GM18526 (cell line): ENCODE data around the gene TMEM19.

Source experiments
- POLR2A ChIP-seq: IDR thresholded peaks from 3 replicates; pipeline ENCODE4 v1.6.1; 2011; ENCODE audit not compliant: insufficient read length; ENCODE audit errors: extremely low read depth

Gene TMEM19

GRCh38 chr12:71661977-71662530 lies 23.8 kb upstream of the TMEM19 start:
- no peak for TF ChIP-seq POLR2A

- no peak for TF ChIP-seq POLR2A
Measured at GRCh38 chr12:71662849-71663560, 22.9 kb upstream of the TMEM19 start.

DNA sequence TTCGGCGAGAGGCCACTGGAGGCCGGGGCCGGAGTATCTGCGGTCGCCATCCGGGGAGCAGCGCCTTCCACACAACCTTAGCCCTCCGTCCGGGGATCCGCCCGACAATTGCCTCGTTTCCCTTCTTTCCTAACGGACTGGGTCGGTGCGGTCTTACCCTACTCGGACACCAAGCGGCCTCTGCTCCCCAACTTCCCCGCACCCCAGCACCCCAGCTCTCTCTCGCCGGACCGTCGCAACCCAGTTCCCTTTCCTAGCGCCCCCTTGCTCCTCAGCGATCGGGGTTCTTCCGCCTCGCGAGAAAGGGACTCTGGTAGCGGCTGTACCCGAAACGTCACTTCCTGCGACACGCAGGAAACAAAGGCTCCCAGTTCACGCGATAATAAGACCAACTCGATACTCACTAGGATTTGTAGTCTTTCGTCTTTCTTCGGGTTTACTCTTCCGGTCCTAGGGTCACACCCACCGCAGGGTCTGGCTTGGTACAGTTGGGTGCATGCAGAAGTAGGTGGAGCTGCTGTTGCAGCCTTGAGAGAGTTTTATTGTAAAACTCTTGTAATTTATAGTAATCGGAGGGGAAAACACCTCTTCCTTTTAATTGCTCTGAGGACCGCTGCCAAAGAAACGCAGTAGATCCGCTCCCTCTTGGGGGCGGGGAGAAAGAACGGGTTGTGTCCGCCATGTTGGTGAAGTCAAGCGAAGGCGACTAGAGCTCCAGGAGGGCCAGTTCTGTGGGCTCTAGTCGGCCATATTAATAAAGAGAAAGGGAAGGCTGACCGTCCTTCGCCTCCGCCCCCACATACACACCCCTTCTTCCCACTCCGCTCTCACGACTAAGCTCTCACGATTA lies 22.1 kb upstream of the TMEM19 start, which contains the start of the genes THAP2 and ZFC3H1:
TSS of gene THAP2 (plus strand) at position 741 of the 850 bp plus-strand sequence. CDS start 209 bp downstream, outside the sequence.
TSS of gene ZFC3H1 (minus strand) at position 288 of the 850 bp plus-strand sequence. CDS start at position 50, 238 bp downstream.
- peak; percentile 95 for TF ChIP-seq POLR2A

- no peak for TF ChIP-seq POLR2A
Measured at GRCh38 chr12:71664411-71665089, 21.3 kb upstream of the TMEM19 start.

DNA sequence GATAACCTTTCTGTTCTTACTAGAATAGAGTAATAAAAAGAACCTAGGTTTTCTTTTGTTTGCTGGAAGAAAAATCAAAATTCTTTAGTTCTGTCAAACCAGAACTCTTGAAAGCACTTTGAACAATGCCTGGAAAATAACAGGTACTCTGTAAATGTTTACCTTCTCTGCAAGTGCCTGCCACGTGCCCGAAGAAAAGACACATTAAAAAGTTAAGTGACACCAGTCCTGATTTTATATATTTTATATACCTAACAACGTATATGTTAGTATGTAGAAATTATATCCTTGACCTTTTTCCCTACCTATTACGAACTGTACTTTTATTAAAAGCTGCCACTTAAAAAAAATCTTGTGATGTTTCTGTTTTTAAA lies 20.8 kb upstream of the TMEM19 start:
- TF ChIP-seq POLR2A, result no peak

GRCh38 chr12:71666259-71666658 lies 19.6 kb upstream of the TMEM19 start:
- TF ChIP-seq POLR2A, result no peak

GRCh38 chr12:71671311-71671710 lies 14.6 kb upstream of the TMEM19 start:
- no peak for TF ChIP-seq POLR2A

DNA sequence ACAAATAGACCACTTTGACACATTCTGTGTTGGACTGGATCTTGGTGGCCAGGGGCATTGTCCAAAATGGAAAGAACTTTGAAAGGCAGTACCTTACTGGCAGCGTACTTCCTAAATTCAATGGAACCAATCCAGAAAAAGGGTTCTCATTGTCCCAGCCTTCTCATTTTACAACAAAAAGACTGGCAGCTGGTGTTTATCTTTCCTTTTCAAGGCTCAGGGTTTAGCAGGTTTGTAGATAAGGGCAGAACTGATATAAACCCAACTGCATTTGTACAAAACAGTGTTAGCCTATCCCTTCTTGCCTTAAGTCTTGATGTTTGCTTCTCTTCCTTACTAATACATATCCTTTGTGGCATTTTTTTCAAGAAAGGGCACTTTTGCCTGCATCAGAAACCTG lies 14.1 kb upstream of the TMEM19 start:
- TF ChIP-seq POLR2A, result no peak

DNA sequence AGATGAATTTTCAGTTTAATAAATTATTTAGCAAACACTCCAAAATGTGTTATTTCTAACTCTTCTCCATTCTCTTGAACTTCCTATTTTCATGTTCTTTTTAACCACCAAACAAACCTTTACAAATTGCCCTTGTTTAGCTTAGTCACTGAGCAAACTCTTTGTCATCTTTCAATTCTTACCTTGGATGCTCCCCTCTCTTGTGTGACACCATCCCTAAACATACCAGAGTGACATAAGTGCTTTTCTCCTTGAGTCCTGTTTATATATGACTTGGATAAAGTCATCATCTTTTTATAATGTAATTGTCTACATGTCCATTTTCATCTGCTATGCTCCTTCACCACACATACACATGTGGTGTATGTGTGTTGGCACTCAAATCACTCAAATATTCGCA lies 3.4 kb upstream of the TMEM19 start:
- no peak for TF ChIP-seq POLR2A

GRCh38 chr12:71683633-71684032 lies 2.2 kb upstream of the TMEM19 start:
- TF ChIP-seq POLR2A, result no peak

DNA sequence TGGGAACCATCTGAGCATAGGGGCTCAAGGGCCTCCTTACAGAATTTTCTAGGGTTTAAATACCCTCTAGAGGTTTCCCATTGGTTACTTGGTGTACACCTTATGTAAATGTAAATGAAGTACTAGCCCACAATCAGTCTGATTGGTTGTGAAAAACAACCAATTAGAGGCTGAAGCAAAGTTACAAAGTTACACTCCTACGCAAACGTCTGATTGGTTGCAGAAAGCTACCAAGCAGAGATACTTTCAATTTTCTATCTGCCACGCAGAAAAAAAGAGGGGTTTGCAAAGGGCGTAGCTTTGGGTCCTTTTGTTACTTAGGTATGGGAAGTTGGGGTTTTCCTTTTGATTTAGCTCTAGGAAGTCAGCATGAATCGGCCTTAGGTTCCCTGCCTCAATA lies 1.8 kb upstream of the TMEM19 start:
- TF ChIP-seq POLR2A, result no peak

GRCh38 chr12:71685312-71685906 lies 473 bp upstream of the TMEM19 start:
- TF ChIP-seq POLR2A, result no peak

DNA sequence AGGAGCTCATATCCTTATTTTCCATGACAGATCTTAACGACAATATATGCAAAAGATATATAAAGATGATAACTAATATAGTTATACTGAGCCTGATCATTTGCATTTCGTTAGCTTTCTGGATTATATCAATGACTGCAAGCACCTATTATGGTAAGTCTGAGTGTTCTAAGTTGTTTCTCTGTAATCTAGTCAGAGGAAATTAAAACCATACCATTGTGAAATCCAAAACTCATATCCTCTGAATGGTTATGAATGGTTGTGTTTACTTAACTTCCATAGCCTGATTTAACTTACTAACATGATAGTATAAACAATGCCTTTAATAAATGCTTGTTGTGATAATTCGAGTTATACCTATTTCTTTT lies 760 bp downstream of the TMEM19 start:
- no peak for TF ChIP-seq POLR2A

GRCh38 chr12:71688961-71689570 lies 3.2 kb downstream of the TMEM19 start:
- TF ChIP-seq POLR2A, result no peak
